Activated T-helper 2 cell treated with anti-CD3 and anti-CD28 coated beads, Interferon-gamma antibody, Interleukin-2, Interleukin-4, amounts not matched to agents 10 μg/mL and 5 μg/mL and 100 μg/mL, durations not matched to agents 14 hours and 24 hours and 36 hours (primary cell): ENCODE results near the gene SPINT2. TPM values are rescaled to one million over a fixed set of nuclear protein-coding genes. Genes with fewer than 3 reads are reported as not detected.

ENCODE experiments used
- DNase-seq: peaks from one replicate; pipeline ENCODE4 v3.0.0; 2021; ENCODE audit warnings: low spot score
- H3K27ac Mint-ChIP-seq: one replicate; pipeline ENCODE4 v1.8.0; 2021; ENCODE audit warnings: mixed read lengths
- H3K27me3 Mint-ChIP-seq: one replicate; pipeline ENCODE4 v1.8.0; 2021; ENCODE audit warnings: low read depth, mixed read lengths
- H3K36me3 Mint-ChIP-seq: one replicate; pipeline ENCODE4 v1.8.0; 2021; ENCODE audit warnings: low read depth, mixed read lengths
- H3K4me1 Mint-ChIP-seq: one replicate; pipeline ENCODE4 v1.8.0; 2021; ENCODE audit warnings: low read depth, mixed read lengths
- H3K4me3 Mint-ChIP-seq: one replicate; pipeline ENCODE4 v1.8.0; 2021; ENCODE audit warnings: low read depth, mild to moderate bottlenecking, moderate library complexity, mixed read lengths
- H3K9me3 Mint-ChIP-seq: one replicate; pipeline ENCODE4 v1.8.0; 2021; ENCODE audit warnings: mixed read lengths
- intact Hi-C: fragments of 100-400 bp; cut with micrococcal nuclease; formaldehyde crosslinking; loops from one replicate; pipeline ENCODE4 v1.15.1; 2023
- total RNA-seq: library from RNA; stranded (reverse); gene quantifications from 2 replicates; pipeline ENCODE4 v1.2.3, GENCODE V29; 2022

SPINT2 gene
- total RNA-seq, 1 donor from 2014 or later, result 161 TPM

DNA sequence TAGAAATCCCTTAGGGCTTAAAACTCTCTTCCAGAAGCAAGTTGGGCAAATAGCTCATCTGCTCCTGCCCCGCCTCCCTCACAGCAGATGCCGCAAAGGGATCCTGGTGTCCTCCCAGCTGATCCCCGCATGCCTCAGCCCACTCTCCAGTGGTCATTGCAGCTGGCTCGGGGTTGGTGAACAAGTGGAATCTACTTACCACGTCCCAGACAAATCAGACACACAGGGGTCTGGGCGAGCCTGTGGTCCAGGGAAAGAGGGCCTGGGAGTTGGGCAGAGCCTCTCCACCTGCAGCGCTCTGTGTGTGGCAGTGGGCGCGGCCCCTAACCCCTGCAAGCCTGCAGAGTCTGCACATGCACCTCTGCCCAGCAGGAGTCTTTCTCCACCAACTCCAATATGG lies 28.9 kb downstream of the SPINT2 start:
- Mint-ChIP-seq H3K27me3 (no peaks in the 10 kb centered on the region), H3K9me3 (no peaks in the 10 kb centered on the region), H3K36me3 (peaks cover 22% of the 10 kb centered on the region), H3K4me3 (no peak overlapping the region), H3K4me1 (no peaks in the 10 kb centered on the region), H3K27ac (no peak overlapping the region)
- intact Hi-C loops, result no loop called here
- no peak for DNase-seq

DNA sequence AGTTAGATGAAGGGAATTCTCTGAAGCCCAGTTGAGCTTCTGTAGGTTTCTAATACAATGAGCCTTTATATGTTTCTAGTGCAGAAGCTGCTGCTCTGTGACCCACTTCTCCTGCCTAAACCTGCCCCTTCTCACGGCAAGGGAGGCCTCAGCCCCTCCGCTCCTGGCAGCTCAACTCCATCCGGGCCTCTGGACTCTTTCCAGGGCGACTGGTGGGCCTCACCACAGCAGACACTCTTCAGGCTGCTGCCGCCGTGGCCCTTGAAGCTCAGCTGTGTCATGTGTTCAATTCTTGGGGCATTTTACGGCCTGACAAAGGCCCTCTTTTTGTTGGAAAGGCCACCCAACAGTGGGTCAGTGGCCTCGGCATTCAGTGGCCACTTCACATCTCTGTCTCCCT lies 29.7 kb downstream of the SPINT2 start:
- peaks cover 17% of the 10 kb centered on the region for H3K36me3 Mint-ChIP-seq
- no peak overlapping the region for H3K4me3 Mint-ChIP-seq
- no peaks in the 10 kb centered on the region for H3K4me1 Mint-ChIP-seq
- H3K27me3 Mint-ChIP-seq, result no peaks in the 10 kb centered on the region
- DNase-seq, result no peak
- intact Hi-C loops, result no loop called here
- H3K27ac Mint-ChIP-seq, result no peak overlapping the region
- no peaks in the 10 kb centered on the region for H3K9me3 Mint-ChIP-seq

DNA sequence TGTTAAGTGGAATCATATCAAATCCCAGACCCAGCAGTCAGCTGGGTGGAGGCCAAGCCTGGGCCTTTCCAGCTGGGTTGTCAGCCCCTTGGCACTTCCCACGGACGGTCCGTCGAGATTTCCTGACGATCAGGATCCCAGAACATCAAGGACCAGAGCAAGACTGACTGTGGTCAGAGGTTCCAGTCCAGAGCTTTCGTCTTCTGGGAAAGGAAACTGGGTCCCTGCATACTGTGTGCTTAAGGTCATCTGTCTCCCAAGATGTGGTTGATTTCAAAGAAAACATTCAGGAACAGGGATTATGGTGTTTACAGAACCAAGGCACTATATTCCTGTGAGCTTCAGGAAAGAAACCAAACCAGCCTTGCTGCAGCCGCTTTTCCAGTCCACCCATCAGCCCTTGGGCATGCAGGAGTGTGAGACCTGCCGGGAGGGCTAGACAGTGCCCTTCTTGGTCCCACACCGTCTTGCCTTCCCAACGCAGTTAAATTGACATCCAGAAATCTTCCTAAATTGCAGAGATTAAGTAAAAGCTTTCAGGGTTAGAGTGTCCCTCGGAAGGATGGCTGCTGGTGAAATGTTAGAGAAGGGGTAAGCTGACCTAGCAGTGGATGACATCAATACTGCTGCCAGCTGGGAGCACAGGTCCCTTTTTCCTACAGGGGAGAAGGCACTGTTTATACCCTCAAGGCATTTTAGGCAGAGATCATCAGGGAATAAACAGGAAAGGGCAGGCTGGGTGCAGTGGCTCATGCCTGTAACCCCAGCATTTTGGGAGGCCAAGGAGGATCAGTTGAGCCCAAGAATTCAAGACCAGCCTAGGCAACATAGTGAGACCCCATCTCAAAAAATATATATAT lies 34.7 kb downstream of the SPINT2 start:
- Mint-ChIP-seq H3K9me3 (no peaks in the 10 kb centered on the region), H3K27ac (no peak overlapping the region), H3K4me3 (no peak overlapping the region), H3K4me1 (no peaks in the 10 kb centered on the region), H3K27me3 (no peaks in the 10 kb centered on the region), H3K36me3 (peaks cover 4% of the 10 kb centered on the region)
- no peak for DNase-seq
- intact Hi-C loops, result no loop called here

DNA sequence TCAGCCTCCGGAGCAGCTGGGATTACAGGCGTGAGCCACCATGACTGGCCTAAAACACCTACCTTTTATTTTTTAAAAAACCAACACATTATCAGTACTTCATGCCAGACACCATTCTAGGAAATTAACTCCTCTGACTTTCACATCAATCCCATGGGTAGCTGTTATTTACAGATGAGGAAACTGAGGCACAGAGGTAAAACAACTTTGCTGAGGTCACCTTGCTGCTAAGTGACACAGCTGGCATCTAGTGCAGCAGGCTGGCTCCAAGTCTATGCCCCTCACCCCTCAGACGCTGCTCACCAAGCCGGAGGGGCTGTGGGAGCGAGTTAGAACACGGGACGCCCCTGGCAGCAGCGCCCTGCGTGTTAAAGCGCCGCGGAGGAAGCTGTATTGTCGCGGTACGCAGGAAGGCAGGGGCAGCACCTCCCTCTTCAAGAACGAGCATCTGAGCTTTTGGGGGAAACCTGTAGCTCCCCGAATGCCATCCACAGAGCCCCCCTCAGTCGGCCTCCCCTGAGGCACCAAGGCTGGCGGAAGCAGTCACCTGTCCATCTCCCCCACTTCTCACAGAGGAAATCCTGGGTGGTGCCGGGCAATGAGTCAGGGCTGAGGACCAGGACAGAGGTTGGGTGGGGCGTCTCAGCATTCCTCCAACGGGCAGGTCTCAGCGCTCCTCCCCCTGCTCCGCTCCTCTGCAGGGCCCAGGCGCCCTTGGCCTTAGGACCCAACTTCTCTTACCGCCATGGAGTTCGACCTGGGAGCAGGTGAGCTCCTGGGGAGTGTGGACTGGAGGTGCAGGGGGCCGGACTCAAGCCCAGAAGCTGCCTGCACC lies 39.4 kb downstream of the SPINT2 start, which contains the start of gene C19orf33:
TSS of gene C19orf33 (plus strand) at position 735 of the 835 bp plus-strand sequence. CDS start at position 746, 11 bp downstream.
- H3K27ac Mint-ChIP-seq, result no peak within 1 kb of the TSS
- no peak within 1 kb of the TSS for H3K4me3 Mint-ChIP-seq

DNA sequence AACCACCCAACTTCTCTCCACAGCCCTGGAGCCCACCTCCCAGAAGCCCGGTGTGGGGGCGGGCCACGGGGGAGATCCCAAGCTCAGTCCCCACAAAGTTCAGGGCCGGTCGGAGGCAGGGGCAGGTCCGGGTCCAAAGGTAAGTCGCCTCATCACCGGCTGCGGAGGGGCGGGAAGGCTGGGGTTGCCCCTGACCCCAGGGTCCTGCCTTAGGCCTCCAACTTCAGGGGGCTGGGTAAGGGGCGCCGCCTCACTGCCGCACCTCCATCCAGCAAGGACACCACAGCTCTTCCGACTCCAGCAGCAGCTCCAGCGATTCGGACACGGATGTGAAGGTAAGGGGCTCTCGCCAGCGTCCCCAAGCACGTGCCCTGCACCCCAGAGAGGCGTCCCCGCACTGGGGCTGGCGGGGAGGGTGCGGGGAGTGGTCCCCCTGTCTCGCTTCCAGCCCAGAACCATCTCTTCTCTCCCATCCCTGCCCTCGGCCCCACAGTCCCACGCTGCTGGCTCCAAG lies 40.0 kb downstream of the SPINT2 start:
- no peak overlapping the region for H3K4me3 Mint-ChIP-seq
- H3K27ac Mint-ChIP-seq, result no peak overlapping the region
- intact Hi-C loops, result no loop called here
- DNase-seq, result no peak
- H3K9me3 Mint-ChIP-seq, result no peaks in the 10 kb centered on the region
- H3K36me3 Mint-ChIP-seq, result peaks cover 20% of the 10 kb centered on the region
- no peaks in the 10 kb centered on the region for H3K4me1 Mint-ChIP-seq
- no peaks in the 10 kb centered on the region for H3K27me3 Mint-ChIP-seq

More for the DNA sequence above, 39.4 kb downstream of the SPINT2 start, which contains the start of gene C19orf33:
- intact Hi-C loops, result no loop called here
- peaks cover 20% of the 10 kb centered on the region for H3K36me3 Mint-ChIP-seq
- no peak for DNase-seq
- H3K27me3 Mint-ChIP-seq, result no peaks in the 10 kb centered on the region
- H3K4me1 Mint-ChIP-seq, result no peaks in the 10 kb centered on the region
- no peaks in the 10 kb centered on the region for H3K9me3 Mint-ChIP-seq

DNA sequence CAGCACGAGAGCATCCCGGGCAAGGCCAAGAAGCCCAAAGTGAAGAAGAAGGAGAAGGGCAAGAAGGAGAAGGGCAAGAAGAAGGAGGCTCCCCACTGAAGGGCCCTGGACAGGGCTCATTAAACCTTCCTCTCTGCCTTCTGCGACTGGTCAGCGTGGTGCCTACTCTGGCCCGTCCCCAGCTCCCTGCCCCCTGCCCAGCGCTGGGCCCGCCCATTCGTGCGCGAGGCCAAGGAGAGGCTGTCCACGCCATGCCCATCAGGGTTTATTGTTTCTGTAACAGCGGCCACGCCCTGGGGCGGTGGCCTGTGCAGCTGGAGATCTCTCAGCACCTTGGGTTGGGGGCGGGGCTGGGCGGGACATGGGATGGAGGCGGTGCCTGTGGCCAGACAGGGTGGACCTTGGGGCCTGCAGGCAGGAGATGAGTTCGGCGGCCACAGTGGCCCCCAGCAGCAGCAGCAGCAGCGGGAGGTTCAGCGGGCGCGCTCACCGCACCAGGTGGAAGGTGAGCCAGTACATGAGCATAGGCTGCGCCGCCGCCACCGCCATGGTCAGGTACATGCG lies 40.6 kb downstream of the SPINT2 start:
- DNase-seq, result no peak
- H3K27ac Mint-ChIP-seq, result no peak overlapping the region
- no peak overlapping the region for H3K4me3 Mint-ChIP-seq
- no peaks in the 10 kb centered on the region for H3K27me3 Mint-ChIP-seq
- H3K9me3 Mint-ChIP-seq, result no peaks in the 10 kb centered on the region
- peaks cover 24% of the 10 kb centered on the region for H3K36me3 Mint-ChIP-seq
- H3K4me1 Mint-ChIP-seq, result no peaks in the 10 kb centered on the region
- intact Hi-C loops, result no loop called here

DNA sequence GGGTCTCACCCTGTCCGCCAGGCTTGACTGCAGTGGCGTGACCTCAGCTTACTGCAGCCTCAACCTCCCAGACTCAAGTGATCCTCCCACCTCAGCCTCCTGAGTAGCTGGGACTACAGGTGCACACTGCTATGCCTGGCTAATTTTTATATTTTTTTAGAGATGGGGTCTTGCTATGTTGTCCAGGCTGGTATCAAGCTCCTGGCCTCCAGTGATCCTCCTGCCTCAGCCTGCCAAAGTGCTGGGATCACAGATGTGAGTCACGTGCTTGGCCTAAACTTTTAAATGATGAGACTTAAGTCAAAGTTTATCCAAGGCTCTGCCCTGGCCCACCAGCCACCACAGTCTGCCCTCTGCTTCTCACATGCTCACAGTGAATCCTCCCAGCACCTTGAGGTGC lies 41.9 kb downstream of the SPINT2 start:
- no peak for DNase-seq
- intact Hi-C loops, result no loop called here

DNA sequence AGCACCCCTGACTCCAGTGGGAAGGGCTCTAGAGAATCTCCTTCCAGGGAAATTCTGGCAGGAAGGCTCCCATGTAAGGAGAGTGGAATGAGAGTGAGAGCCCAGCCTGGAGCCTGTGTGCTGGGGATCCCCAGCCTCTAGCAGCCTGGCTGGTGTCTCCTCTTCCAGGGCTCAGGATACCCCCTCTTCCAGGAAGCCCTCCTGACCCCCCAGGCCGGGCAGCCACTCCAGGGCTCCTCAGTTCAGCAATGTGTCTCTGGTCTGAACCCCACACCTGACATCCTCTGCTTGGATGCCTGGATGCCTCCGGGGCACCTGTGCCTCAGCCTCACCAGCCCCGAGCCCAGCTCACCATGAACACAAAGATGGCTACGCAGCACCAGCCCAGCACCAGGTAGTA lies 42.7 kb downstream of the SPINT2 start:
- H3K27ac Mint-ChIP-seq, result no peak overlapping the region
- H3K4me1 Mint-ChIP-seq, result no peaks in the 10 kb centered on the region
- H3K27me3 Mint-ChIP-seq, result no peaks in the 10 kb centered on the region
- H3K36me3 Mint-ChIP-seq, result peaks cover 32% of the 10 kb centered on the region
- no peak overlapping the region for H3K4me3 Mint-ChIP-seq
- intact Hi-C loops, result no loop called here
- DNase-seq, result no peak
- H3K9me3 Mint-ChIP-seq, result no peaks in the 10 kb centered on the region

More for the DNA sequence above, 41.9 kb downstream of the SPINT2 start:
- Mint-ChIP-seq H3K27me3 (no peaks in the 10 kb centered on the region), H3K4me3 (no peak overlapping the region), H3K27ac (no peak overlapping the region), H3K4me1 (no peaks in the 10 kb centered on the region), H3K36me3 (peaks cover 32% of the 10 kb centered on the region), H3K9me3 (no peaks in the 10 kb centered on the region)

DNA sequence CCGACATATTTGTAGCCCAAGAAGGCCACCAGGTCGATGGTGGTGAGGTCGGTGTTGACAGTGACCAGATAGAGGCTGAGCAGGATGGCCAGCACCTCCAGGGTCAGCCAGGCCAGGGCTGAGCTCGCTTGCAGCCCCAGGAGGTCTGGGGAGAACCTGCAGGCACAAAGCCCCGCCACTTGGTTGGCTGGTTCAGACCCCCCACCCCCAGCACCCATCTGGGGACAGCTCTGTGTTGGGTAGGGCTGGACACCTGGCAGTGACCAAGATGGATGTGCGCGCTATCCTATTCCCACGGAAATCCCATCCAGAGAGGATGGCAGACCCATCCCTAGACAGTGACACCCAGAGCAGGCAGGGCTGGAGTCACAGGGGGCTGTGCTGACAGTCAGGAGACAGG lies 43.2 kb downstream of the SPINT2 start:
- Mint-ChIP-seq H3K4me1 (peaks cover 3% of the 10 kb centered on the region), H3K4me3 (no peak overlapping the region), H3K27ac (no peak overlapping the region), H3K27me3 (no peaks in the 10 kb centered on the region), H3K9me3 (no peaks in the 10 kb centered on the region), H3K36me3 (peaks cover 35% of the 10 kb centered on the region)
- no peak for DNase-seq
- intact Hi-C loops, result no loop called here

DNA sequence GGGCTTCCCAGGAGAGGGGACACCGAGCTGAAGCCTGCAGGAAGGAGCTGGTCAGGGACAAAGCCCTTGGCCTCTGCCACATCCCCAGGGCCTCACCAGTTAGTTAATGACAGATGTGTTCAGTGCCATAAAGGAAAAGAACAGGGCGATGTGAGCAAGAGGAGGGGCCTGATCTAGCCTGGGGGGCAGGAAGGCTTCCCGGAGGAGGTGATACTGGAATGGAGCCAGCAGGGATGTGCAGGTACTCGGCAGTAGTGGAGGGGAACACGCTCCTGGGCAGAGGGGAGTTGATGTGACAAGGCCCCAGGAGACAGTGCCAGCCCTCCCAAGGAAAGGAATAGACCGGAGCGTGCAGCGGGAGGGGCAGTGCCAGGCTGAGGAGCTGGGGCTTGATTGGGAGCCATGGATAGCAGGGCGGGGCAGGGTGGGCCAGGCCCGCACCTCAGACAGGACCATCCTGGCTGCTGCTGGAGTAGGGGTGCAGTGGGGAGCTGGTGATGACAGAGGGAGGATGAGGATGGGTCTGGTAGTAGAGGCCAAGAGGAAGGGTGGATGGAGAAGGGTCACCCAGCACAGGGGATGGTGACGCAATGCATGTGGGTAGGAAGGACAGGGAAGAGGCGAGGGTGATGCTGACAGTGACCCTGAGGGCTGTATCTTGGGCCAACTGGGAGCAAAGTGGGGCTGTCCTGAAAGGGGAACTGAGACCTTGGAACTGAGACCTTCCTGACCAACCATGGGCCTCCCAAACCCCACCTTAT lies 43.8 kb downstream of the SPINT2 start:
- intact Hi-C loops, result no loop called here
- no peak overlapping the region for H3K27ac Mint-ChIP-seq
- peaks cover 33% of the 10 kb centered on the region for H3K36me3 Mint-ChIP-seq
- peaks cover 3% of the 10 kb centered on the region for H3K4me1 Mint-ChIP-seq
- no peaks in the 10 kb centered on the region for H3K9me3 Mint-ChIP-seq
- H3K4me3 Mint-ChIP-seq, result no peak overlapping the region
- no peak for DNase-seq
- H3K27me3 Mint-ChIP-seq, result no peaks in the 10 kb centered on the region

DNA sequence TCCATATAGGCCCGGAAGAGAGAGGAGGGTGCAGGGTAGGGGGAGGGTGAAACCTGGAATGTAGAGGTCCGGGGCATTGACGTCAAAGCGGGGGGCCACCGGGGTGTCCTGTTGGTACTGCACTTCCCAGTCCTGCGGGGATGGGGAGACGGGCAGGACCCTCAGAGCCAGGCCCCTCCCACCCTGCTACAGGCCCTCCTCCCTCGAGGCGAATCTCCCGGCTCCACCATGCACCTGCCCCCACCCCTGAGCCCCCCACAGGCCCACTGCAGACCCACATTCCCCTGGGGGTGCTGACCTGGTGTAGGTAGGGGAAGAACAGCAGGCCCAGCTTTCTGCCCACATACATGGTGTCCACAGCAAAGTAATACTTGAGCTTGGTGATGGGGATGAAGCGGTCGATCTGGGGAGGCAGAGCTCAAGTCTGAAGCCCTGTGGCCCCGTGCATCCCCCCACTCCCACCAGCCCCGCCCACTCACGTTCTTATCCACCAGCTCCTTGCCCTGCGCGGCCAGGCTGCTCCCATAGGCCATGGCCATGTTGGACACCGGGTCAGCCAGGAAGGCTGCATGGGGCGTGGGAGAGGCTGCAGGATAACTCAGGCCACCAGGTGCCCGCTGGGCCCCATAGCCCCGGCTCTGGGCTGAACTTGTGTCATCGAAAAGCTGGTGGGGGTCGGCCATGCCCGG lies 44.7 kb downstream of the SPINT2 start:
- H3K27me3 Mint-ChIP-seq, result no peaks in the 10 kb centered on the region
- H3K36me3 Mint-ChIP-seq, result peaks cover 38% of the 10 kb centered on the region
- no peak overlapping the region for H3K4me3 Mint-ChIP-seq
- H3K9me3 Mint-ChIP-seq, result no peaks in the 10 kb centered on the region
- DNase-seq, result no peak
- H3K4me1 Mint-ChIP-seq, result peaks cover 8% of the 10 kb centered on the region
- intact Hi-C loops, result no loop called here
- H3K27ac Mint-ChIP-seq, result no peak overlapping the region
